B cell (primary cell): Measurements from ENCODE around the gene VPS26C.

Experiments
- EZH2 ChIP-seq: IDR thresholded peaks from 2 replicates; pipeline ENCODE4 v1.6.1; 2012; ENCODE audit warnings: borderline replicate concordance, low read depth, mild to moderate bottlenecking, moderate library complexity, low read length; ENCODE audit not compliant: insufficient read depth, poor library complexity, severe bottlenecking
- TF ChIP-seq, protein P1 (sequence below): fragments of 200-600 bp; IDR thresholded peaks from one replicate; pipeline ENCODE4 v1.8.0; 2022; ENCODE audit warnings: antibody characterized with exemption, mild to moderate bottlenecking

DNA sequence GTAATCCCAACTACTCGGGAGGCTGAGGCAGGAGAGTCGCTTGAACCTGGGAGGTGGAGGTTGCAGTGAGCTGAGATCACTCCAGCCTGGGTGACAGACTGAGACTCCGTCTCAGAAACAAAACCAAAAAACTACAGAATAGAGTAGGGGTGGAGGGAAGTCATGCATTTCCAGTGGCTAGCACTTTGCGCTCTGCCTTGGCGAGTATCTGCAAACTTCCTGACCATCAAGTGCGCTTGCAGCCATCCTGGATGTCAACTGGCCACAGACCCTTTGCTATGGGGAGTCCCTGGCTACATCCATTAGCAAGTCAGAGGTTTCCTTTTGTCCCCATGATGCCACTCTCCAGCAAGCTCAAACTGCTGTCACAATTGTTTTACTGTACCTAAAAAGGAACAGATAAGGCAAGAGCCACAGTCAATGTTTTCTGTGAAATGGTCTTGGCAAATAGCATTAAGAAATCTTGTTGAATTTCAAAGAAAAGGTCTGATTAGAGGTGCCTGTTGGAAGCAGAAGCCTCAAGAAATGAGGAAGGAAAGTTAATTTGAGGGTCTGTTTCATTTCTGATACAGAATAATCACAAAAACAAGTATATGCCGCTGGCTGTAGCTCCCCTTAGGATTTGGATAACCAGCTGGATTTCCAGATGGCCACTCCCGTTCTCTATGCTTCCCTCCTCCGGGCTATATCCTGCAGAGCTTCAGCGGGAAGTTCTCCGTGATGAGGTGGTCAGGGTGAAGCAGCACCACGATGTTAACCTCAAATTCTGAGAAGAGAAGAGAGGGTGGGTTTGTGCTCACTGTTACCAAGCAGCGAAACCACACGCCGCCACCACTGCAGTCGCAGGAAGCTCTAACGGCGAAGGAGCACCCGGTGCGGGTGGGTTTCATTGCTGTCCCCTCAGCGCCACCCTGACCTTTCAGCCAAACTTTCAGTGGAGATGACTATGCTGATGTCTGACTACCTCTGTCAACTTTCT lies 42.0 kb downstream of the VPS26C start:
- no peak for TF ChIP-seq EZH2
- TF ChIP-seq, protein P1, sequence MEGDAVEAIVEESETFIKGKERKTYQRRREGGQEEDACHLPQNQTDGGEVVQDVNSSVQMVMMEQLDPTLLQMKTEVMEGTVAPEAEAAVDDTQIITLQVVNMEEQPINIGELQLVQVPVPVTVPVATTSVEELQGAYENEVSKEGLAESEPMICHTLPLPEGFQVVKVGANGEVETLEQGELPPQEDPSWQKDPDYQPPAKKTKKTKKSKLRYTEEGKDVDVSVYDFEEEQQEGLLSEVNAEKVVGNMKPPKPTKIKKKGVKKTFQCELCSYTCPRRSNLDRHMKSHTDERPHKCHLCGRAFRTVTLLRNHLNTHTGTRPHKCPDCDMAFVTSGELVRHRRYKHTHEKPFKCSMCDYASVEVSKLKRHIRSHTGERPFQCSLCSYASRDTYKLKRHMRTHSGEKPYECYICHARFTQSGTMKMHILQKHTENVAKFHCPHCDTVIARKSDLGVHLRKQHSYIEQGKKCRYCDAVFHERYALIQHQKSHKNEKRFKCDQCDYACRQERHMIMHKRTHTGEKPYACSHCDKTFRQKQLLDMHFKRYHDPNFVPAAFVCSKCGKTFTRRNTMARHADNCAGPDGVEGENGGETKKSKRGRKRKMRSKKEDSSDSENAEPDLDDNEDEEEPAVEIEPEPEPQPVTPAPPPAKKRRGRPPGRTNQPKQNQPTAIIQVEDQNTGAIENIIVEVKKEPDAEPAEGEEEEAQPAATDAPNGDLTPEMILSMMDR: no peak
